CD4-positive, alpha-beta T cell treated with Interleukin-10 for 1 hour (primary cell): ENCODE measurements around the gene IMMP1L.
A peak's percentile ranks its signal among the peaks of the same experiment; 100 is the strongest.

Source experiments
- DNase-seq: peaks from one replicate; pipeline ENCODE4 v3.0.0-alpha.2; 2020

IMMP1L gene

DNA sequence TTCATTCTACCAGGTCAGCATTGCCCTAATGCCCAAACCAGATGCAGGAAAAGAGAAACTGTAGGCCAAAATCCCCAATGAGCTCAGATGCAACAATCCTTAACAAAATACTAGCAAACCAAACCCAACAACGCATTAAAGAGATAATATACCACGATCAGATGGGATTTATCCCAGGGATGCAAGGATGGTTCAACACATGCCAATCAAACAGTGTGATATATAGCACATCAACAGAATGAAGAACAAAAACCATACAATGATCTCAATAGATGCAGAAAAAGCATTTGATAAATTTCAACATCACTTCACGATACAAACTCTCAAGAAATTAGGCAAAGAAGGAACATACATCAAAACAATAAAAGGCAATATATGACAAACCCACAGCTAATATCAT, 45.0 kb downstream of the IMMP1L start:
- DNase-seq = no peak

DNA sequence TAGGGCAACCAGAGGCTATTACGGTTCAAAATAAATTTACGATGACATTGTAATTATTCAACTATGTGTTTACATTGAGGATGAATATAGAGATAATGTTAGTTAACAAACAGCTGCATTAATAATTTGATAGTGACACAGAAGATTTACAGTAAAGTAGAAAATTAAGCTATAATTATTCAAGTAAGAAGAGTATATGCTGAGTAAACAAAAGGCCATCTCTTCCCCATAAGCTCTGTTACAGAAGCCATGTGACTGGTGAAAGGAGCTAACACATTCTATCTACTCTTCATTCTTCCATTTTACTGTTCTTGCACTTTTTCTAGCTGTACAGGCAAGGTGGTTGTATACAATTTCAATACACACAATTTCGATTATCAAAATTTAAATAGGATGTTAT, 54.2 kb downstream of the IMMP1L start:
- no peak for DNase-seq

DNA sequence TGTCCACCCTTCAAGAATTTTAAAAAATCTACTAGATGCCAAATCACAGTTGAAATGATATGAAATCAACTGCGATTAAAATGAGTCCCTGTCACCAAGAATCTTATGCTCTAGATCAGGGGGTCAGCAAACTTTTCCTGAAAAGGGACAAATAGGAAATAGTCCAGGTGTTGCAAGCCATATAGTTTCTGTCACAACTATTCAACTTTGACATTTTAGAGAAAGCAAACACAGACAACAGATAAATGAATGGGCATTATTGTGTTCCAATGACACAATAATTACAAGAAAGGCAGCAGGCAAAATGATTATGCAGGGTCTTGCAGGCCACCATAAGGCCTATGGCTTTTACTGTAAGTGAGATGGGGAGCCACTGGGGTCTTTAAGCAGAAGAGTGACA, 58.6 kb downstream of the IMMP1L start:
- no peak for DNase-seq

DNA sequence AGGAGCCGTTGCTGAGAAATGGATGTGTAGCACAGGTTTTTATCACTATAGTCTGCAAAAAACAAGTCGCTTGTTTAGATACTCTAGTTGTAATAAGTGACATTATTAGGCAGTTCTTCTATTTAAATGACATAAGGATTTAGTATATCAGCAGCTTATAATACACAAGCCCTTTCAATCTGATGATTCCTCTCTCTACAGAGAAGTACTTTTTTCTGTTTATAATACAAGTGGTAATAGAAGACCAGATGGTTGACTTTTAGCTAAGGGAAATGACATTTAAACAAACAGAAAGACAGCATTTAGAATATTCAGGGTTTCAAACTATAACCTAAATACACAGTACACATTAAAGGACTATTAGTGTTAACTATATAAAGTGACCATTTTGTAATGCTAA, 60.4 kb downstream of the IMMP1L start:
- no peak for DNase-seq

DNA sequence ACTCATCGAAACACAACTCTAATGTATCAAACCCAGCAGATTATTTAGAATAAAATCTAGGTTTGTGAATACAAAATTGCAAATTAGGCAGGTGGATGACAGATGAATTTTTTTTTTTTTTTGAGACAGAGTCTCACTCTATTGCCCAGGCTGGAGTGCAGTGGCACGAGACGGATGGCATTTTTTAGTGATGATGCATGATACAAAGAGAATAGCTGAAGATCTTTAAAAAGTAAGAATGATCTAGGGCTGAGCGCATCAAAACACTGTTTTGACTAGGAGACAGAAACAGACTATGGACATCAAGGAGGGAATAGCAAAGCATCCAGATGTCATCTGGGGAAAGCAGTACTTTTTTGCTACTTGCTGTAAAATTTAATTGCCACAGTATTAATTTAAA, 63.8 kb downstream of the IMMP1L start:
- DNase-seq = no peak

DNA sequence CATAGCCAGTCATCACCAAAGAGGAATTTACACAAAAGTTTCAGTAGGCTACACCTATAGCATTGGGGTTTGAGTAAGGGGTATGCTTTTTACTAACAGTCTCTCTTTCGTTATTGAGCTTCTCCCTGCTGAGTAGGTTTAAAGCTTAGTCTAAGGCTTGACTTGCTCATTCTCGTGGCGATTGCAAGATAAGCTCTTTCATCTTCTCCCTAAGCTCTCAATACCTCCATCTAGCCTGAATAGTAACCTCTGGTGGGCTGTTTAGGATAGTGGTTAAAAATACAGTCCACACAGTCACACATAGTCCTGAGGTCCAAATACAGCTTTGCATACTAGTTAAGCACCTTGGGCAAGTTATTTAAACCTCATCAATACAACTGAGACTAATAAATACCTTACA, 65.6 kb downstream of the IMMP1L start:
- no peak for DNase-seq

DNA sequence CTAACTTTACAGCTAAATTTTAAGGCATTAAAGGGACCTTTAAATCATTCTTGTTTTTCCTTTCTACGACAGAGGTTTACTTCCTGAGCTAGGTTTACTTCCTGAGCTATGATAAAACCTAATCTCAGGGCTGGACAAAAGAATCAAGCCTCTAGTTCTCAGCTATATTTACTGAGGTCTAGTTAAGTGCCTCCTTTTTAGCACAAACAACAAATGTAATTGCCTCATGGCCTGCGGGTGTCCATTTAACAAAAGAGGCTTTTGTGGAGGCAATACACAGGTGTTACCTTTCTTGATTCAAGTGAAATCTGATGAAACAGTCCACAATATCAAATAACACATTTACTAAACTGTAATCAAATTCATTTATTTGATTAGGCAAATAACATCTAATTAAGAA, 67.3 kb downstream of the IMMP1L start:
- no peak for DNase-seq

DNA sequence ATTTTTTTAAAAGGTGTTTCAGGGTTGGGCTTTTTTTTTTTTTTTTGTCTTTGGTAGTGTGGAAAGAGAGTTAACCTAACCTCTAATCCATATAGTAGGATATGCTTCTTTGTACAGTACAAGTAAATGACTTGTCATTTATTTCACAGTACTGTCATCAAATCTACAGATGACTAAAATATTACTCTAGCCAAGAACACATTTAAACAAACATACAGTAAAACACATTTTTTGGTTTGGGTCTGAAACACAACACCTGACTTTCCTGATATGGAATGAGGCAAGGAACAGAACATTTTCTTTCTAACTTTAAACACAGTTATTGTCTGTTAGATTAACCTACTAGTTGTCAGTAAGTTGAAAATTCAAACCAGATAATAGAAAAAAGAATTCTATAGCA, 68.1 kb downstream of the IMMP1L start:
- no peak for DNase-seq

DNA sequence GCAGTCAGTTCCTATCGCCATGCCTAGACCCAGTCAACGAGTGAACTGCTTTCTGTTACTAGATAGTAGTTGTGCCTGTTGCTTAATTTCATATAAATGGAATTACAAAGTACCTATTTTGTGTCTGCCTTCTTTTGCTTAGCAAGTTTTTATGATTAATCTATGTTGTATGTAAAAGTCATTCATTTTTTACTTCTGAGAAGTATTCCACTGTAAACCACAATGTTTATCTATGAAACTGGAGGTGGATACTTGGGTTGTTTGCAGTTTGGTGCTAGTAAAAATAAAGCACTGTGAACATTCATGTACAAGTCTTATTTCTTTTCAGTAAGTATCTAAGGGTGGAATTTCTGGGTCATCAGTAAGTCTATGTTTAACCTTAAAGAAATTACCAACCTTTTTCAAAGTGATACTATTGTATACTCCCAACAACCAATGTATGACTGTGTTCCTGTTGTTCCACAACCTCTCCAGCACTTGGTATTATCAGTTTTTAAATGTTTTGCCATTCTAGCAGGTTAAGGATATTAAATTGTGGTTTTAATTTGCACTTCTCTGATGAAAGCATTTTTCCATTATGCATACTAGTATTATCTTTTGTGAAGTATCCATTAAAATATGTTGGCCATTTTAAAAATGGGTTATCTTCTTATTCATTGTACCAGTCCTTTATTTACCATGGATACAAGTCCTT, 71.5 kb downstream of the IMMP1L start:
- DNase-seq = no peak

DNA sequence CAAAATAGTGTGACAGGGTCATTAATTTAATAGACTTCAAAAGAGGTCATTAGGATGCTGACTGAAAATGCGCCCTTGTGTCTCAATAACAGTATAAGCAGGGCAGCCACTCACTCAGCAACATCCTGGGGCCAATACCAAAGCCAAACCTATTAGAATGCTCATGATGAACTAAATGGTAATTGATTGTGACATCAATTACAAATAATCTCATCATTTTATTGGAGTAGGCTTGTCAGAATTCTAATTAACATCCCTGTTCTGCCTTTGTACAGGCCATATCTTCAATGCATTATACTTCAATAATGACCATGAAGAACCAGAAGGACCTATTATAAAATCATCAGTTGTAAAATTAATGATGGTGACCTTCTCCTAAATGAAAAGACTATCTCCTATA, 75.6 kb downstream of the IMMP1L start:
- DNase-seq = no peak

DNA sequence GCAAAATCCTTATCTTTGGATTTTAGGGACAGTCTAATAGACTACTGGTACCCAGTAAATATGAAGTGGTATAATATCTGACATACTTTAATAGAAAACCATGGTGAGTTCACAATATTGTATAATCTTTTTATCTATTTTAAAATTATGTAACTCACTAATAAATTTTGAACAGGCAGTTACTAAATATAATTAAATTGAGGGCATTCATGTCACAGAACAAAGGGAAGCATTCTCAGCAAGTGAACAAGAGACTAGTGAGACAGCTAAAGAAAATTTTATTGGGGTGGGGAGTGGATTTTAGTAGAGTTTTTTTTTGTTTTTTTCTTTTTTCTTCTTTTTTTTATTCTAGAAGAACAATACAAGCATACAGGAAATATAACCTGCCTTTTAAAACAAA, 84.8 kb downstream of the IMMP1L start:
- no peak for DNase-seq

DNA sequence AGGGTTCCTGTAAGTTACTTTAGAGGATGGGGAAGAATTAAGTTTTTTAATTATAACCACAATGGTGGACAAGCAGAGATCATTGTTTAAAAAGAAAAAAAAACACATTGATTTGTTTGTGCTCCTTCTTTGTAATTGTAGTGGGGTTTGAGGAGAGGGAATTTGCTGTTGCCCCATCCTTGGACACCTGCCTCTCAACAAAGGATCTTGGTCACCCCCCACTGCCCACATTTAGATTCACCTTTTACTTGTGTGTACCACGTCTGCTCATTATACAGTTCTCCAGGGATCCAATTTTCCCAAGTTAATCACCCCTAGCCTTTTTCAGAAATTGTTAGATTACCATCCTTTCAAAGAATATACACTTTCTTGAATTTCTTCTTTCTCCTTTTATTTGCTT, 86.7 kb downstream of the IMMP1L start:
- DNase-seq = no peak

DNA sequence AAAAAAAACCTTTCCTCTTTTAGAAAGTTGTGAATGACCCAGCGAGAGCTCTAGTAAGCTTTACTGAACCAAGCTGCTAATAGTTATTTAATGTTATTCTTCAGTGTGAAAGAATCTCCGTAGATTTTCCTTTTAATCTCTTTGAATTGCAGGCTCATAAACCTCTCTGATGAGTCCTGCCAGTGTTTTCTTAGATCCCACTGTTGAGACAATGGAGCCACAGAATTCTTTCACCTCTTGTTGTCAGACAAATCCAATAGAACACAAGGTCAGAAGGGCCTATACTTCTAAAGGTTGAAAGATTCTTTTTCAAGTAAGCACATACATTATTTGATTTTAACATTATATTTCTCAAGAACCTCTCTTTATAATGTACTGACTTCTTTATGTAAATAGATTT, 87.6 kb downstream of the IMMP1L start:
- DNase-seq = no peak

DNA sequence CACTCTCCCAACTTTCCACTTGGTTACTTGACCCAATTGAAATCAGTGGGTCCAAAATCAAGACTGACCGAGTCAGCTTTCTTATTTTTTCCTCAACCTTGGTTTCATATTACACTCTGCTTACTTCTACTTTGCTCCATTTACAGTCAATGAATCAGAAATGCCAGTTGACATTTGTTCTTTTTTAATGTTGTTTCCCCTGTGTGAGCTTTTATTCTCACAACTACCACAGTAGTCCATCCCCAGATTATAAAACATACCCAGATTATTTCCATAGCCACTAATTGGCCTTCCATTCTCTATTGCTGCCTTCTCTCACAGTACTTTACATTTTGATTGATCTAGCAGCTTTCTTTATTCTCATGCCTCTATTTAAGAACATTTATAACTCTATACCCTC, 89.8 kb downstream of the IMMP1L start:
- DNase-seq = no peak

DNA sequence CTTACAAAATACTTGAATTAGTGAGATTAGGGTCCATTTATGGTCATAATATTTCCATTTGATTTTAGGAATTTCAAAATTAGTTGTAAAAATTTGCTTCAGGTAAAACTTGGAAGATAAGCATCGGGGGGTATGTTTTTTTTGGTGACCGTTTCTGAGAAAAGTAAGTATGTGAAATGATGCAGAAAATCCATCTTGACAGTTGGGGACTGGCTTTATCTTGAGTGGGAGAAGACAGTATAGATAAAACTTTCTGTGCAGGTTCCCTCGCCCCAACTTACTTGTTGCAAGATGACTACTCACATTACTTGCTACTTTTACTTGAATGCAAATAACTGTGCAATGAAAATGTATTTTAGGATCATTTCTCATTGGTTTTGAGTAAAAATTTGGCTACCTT, 90.3 kb downstream of the IMMP1L start:
- DNase-seq = no peak

DNA sequence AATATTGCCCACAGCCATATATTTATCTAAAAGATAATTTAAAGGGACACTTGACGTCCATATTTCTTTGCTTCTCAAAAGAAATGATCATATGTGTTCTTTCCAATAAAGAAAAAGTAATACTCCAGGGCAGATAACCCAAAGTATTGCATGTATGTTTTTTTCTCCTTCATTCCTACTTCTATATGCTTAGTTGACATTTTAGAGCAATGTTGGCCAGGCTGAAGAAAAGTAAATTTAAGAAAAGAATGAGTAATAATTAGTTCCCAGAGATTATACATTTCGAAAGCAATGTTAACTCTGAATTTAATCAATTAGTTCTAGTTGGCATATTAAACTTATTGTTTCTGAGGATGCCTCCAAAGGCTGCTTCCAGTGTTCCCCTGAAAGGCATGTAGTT, 91.6 kb downstream of the IMMP1L start:
- no peak for DNase-seq

DNA sequence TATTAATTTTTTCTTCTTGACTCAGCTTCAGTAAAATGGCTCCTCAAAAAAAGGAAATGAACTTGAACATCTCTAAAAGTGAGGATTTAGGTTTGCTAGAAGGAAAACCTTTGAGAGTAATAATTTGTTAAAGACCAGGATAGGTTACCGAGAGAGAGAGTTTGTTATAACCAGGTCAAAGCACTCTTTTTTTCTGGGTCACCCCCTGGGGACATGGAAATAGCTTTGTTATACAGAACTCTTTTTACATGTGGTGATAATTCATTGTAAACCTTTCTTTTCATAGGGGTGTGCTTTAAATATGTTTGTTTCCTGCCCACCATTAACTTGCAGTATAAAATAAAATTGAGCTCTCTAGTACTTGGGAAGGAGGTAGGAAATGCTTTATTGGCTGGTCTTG, 92.1 kb downstream of the IMMP1L start:
- DNase-seq = no peak

DNA sequence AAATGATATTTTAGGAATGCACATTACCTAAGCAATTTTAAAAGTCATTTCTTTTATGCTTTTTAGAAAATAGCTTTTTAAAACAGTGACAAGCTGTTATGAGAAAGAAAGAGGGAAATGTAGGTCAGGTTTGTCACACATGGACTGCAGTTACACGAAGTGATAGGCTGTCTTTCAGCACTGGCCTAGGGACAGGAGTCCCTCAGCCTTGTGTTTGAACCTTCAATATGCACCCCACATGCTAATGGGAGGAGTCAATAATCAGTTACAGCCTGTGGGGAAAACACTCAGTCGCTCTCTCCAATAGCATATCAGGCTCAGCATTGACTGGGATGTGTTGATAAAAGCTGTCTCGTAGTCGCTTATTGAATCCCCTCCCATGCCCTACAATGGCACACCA, 94.0 kb downstream of the IMMP1L start:
- DNase-seq = no peak

DNA sequence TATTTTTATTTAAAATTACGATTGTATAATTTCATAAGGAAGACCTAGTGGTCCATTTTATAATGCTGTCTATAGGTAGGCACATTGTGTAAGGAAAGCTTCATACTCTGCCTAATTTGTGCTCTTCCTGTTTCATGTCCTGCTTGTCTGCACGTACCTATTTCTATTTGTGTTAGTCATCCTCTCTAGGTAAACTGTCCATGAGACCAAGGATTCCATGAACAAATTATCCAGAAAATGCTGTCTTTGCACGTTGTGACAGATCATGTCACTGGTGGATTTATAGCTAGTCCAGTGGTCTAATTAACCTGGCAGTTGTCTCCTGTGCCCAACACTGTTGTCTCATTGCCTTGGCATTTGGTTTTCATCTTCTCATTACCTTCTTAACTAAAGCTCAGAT, 95.1 kb downstream of the IMMP1L start:
- DNase-seq = no peak

DNA sequence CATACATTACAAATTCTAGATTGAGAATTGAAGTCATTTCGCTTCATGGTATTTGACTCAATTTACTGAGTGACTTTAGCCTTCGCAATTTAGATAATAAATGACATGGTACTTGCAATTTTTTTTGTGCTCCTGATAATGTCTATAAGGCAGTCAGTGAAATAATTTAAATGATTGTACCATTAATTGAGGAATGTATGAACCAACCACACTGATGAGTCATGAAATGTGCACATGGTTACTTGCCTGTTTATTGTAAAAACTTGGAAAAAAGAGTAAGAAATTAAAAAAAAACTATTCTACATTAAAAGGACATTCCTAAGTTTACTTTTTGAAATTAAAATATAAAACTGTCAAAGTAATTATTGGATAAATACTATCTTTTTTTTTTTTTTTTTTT, 96.5 kb downstream of the IMMP1L start:
- no peak for DNase-seq

DNA sequence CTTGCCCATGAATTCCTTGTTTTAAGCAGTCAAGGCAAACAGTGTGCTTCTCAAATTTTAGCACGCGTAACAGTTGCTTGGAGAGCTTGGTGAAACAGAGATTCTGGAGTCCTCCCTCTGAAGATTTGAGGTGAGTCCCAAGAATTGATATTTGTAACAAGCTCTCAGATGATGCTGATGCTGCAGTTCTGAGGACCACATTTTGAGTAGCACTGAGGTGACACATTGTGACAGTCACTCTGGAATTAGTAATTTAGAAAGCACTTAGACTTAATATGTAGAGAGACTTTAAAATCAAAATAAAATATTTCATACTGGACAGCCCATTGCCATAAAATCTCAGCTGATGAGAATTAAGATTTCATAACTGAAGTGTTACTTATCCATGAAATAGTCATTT, 101.2 kb downstream of the IMMP1L start:
- DNase-seq = no peak

DNA sequence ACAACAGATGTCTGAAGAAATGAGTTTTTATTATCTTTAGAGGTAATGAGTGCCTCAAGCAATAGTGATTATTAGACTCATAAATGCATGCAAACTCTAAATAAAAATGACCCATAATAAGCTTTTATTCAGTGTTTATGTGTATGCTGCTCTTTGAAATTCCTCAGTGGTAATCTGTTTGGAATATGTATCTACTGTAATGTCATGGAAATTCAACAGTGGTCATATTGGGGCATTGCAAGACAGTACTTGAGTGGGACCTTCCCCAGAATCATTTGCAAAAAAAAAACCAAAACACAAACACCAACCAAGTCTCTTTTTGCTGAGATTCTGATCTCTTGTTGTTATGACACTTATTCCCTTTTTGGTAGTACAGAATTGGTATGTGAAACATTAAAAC, 104.8 kb downstream of the IMMP1L start:
- DNase-seq = no peak

DNA sequence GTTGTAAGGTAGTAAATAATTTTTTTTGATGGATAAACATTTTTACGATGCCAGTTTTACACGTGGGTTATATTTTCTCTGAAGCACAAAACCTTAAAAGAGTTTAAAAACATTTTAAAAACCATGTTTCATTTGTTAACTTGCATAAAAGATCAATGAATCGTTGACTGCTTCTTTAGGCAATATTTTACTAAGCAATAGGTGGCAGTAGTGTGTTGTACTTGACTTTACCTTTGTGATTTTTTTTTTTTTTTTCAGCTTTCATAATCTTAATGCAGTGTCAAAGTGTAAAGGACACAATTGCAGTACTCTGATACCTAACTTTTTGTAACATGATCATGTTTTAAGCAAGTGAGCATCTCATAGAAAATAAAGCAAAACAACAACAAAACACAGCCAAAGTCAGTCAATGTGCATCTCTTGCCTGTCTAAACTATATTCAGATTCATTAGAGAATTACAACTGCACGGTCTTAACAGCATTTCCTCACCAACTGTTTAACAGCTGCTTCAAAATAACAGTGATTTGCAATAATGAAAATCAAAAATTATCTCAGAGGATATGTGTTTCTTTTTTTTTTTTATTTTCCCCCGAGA, 112.1 kb downstream of the IMMP1L start:
- peak; percentile 31 for DNase-seq

DNA sequence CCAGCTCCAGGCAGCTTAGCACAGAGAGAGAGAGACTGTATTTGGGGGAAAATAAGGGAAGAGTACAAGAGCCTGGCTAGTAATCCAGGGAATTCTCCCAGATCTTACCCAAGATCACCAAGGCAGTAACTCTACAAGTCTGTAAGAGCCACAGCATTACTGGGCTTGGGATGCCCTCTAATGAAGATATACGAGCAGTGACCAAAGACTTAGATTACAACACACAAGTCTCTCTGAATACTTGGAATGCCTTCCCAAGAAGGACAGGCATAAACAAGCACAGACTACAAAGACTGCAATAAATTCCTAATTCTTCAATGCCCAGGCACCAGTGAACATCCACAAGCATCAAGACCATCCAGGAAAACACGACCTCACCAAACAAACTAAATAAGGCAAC, 122.0 kb downstream of the IMMP1L start:
- DNase-seq = no peak

DNA sequence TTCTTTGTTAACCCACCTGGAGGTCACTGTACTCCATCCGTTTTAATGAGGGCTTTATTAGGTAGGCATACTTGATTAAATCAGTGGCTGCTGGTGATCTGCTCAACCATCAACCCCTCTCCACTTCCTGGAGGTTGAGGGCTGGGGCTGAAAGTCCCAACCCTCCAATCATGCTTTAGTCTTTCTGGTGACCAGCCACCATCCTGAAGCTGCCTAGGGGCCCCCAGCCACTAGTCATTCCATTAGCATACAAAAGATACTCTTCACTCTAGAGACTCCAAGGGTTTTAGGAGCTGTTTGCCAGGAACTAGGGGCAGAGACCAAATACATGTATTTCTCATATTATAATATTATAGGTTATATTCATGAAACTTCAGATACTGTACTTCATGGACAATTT, 126.3 kb downstream of the IMMP1L start:
- DNase-seq = no peak
